HG02870 (cell line): ENCODE measurements around the gene FAU.
A peak's percentile ranks its signal among the peaks of the same experiment; 100 is the strongest.

Experiments used
- ATAC-seq: cut with Tn5 transposase; IDR thresholded peaks from one replicate; pipeline ENCODE4 v1.9.1; 2021; ENCODE audit warnings: mild to moderate bottlenecking, moderate library complexity; ENCODE audit not compliant: unreplicated experiment

The FAU gene

GRCh38 chr11:65083834-65084597 is 37.9 kb downstream of the FAU start, which contains the start of the genes CDCA5 and ZFPL1:
TSS of gene CDCA5 (minus strand) at chr11:65084040. CDS start at chr11:65083978, 62 bp downstream.
TSS of gene ZFPL1 (plus strand) at chr11:65084222. CDS start at chr11:65084699, 477 bp downstream.
- peak; percentile 78 for ATAC-seq

GRCh38 chr11:65083134-65083833 is 38.6 kb downstream of the FAU start:
- no peak for ATAC-seq

DNA sequence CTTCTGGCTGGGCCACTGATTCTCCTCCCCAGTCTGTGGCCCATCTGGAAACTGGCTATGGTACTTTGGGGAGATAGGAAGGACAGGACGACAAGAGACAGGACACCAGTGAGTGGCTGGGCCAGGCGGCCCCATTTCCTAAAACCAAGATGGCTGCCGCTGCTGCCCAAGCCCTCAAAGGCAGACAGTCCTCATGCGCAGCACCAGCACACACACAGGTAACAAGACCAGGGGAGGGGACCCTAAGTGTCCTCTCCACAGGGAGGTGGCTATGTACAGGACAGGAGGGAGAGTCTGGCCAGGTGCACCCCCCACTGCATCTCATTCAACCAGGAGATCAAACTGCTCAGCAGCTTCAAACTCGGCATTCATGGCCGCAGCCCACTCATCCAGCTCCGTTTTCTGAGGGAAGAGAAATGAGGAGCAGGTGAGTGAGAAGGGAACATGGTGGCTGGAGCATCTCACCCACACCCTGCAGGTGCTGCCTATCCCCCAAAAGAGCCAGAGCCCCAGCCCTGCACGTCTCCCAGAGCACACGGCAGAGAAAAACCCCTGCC is 43.1 kb downstream of the FAU start:
- ATAC-seq: no peak

GRCh38 chr11:65078151-65078550 is 43.8 kb downstream of the FAU start:
- ATAC-seq: no peak

DNA sequence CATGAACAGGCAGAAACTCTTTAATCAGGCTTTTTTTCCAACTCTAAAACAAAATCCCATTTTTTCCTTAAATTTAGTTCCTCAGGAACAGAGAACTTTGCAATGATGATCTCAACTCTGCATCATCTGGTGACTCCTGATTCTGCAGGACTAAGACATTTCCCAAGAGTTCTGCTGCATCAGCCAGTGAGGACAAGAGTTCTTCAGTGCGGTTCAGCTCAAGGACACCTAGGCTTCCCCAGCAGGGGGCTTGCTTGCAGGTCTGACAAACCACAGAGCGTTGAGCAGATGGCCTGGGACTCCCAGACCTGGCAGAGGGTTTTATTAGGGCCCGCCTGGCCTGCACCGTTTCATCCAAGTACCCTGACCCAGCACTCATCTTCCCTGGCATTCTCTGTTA is 44.5 kb downstream of the FAU start:
- no peak for ATAC-seq

GRCh38 chr11:65072631-65072966 is 49.3 kb downstream of the FAU start:
- no peak for ATAC-seq

DNA sequence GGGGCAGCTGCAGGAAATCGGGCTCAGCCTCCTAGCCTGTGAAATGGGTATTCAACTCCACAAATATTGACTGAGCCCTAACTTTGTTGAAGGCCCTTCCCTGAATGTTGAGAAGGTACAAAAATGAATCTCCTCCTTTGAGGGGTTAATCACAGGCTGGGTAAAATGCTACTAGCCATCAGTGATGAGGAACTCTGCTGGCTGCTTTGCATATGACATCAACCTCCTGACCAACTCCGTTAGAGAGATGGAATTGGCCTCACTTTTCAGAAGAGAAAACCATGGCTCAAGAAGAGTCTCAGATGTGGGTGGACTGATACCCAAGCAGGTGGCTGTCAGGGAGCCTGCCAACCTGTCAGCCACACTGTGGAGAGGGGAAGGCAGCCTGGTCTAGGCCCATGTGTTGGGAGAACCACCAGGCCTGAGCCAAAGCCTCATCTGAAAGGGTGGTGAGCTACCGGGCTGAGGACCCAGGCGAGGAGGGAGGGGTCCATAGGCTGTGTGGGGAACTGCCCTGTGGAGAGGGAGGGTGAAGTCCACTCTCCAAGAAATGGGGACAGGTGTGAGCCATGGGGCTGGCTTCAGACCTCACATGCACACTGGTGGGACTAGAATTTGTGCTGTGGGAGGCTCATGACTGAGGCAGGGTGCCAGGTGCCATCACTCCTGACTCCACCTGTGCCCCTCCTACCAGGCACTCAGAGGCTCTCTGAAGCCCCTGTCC is 49.9 kb downstream of the FAU start:
- ATAC-seq: no peak
